Measurements from ENCODE around the gene ZMYND8.

The ZMYND8 gene

DNA sequence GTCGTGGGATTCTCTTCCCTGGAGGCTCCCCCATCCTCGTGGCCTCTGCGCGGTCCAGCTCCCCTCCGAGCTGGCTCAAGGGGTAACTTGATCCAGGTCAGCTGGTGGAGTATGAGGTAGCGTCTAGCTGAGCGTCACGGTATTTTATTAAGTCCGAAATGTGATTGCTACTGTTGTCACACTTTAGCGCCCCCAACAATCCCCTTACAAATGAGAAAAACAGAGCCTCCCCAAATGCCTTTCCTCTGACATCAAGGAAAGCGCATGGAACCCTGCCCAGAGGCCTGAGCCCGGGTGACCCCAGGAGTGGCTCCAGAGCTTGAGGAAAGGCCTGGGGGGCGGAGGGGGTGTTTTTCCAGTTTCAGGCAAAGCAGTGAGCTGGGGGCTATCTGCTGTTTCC, 192.4 kb downstream of the ZMYND8 start:
- no peak for DNase-seq

- no peak for DNase-seq
Measured at GRCh38 chr20:47161411-47161810, 195.1 kb downstream of the ZMYND8 start.

DNA sequence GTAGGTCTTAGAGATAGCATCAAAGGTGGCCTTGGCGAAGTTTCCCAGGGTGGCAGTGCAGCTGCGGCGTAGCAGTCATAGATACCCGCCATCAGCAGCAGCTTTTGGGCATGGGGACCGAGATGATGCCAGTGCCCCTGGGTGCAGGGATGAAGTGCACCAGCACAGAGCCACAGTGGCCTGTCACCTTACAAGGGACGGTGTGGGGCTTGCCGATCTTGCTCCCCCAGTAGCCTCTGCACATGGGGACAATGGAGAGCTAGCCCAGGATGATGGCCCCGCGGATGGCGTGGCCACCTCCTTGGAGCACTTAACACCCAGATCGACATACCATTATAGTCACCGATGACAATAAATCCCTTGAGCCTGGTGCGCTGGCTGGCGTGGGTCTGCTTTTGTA, 195.5 kb downstream of the ZMYND8 start:
- no peak for DNase-seq

- no peak for DNase-seq
Measured at GRCh38 chr20:47160240-47160639, 196.3 kb downstream of the ZMYND8 start.

All from NCI-H446 (cell line).